Activated effector memory CD4-positive, alpha-beta T cell treated with Interleukin-2 at 50 U/mL for 16 hours (primary cell): ENCODE data around the gene MAP2K6.

ENCODE experiments used
- DNase-seq: peaks from one replicate; pipeline ENCODE4 v3.0.0-alpha.2; 2020

The MAP2K6 gene

DNA sequence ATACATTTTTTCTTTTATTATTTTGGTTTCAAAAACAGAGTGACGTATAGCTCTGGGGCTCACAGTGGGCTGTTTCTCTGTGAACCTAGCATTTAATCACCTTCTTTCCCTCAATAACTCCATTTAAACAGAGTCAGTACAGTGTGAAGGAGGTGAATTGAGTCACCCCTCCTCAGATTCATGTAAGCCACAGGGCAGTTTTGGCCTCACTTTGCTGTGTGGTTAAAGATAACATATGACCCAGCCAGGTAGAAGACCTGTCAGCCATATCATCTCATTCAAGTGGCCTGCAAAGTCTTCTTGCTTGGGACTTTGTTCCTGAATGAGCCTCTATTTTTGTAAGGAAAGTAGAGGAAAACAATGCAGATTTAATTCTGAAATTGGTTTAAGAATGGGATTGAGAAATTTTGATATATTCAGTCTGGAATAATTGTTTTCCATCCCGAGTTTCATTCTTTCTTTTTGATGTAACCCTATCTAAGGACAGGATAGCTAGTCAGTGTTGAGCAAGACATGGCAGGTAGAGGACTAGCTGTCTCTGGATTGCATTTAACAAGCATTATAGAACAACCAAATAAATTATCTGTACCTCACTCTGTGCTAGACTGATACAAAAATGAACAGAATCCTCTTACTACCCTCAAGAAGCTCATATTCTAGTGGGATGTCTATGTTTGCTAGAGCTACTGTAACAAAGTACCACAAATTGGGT lies 13.1 kb downstream of the MAP2K6 start:
- no peak for DNase-seq

- DNase-seq, result no peak
These were observed 13.9 kb downstream of the MAP2K6 start for GRCh38 chr17:69428252-69428980.

GRCh38 chr17:69430488-69430887 lies 16.0 kb downstream of the MAP2K6 start:
- no peak for DNase-seq

GRCh38 chr17:69431835-69432234 lies 17.3 kb downstream of the MAP2K6 start:
- DNase-seq, result no peak

- no peak for DNase-seq
These were observed 18.6 kb downstream of the MAP2K6 start for GRCh38 chr17:69433093-69433492.

- no peak for DNase-seq
These were observed 19.7 kb downstream of the MAP2K6 start for GRCh38 chr17:69434164-69434579.

DNA sequence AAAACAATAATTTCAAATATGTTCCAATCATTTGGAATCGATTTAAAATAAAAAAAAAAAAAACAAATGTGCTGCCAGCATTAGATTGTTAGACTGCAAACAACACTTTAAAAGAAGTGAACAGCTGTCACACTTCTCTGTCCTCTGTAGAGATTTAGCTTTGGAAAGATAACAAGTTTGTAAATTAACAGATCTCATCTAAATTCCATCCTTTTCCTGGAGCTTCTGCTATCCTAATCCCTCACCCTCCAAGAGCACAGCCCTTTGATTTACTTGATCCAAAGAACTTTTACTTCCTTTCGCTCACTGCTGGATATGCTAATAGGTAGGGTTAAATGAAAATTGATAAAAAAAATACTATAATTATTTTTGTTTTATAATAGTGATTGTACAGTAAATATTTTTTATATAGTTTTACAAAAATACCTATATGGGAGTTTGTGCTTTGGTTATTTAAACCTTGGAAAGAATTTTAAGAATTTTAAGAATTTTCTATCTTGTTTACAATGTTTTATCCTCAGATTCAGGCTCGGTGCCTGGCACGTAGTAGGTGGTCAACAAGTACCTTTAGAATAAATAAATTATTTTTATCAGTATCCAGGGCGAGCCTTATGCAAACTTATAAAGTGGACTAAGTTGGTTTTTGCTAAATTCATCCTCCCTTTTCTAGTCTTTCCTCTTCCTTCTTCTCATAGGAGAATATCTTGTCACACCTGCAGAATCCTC lies 21.6 kb downstream of the MAP2K6 start:
- DNase-seq, result no peak

DNA sequence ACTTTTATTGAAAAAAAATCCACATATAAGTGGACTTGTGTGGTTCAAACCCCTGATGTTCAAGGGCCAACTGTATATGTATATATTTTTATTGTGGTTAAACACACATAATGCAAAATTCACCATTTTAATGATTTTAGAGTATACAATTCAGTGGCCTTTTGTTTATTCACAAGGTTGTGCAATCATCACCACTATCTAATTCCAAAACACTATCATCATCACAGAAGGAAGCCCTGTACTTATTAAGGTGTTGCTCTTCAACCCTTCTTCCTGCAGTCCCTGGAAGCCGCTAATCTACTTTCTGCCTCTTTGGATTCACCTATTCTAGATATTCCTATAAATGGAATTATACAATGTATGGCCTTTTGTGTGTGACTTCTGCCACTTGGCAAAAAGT lies 23.0 kb downstream of the MAP2K6 start:
- no peak for DNase-seq

- DNase-seq, result no peak
These were observed 24.3 kb downstream of the MAP2K6 start for GRCh38 chr17:69438776-69439175.

DNA sequence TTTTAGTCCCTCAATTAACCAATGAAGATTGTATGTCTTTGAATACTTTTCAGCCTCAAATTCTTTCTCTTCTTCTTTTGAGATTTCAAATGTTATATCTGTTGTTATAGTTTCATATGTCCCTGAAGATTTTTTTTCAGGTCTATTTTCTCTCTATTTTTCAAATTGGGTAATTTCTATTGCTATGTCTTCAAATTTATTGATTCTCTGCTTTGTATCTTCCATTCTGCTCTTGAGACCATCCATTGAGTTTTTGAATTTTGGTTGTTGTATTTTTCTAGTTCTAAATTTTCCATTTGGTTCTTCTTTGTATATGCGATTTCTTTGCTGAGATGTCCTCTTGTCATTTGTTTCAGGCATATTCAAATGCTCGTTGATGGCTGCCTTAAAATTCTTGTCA lies 26.7 kb downstream of the MAP2K6 start:
- no peak for DNase-seq

DNA sequence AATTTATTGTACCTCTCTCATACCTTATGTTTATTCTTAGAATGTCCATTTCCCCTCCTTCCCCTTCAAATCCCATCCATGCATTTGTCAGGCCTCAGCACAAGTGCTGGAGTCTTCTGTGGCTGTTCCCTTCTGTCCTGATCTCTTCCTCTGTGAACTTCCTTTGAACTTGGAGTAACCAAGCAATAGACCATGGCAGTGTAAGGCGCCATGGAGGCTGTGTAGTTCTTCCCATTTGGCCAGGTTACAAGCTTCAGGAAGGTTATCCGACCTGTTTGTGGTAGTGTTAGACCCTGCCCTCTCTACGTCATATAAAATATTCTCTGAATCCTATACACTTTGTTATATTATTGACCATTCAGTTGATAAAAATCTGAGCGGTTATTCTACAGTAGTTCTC lies 28.6 kb downstream of the MAP2K6 start:
- DNase-seq, result no peak

DNA sequence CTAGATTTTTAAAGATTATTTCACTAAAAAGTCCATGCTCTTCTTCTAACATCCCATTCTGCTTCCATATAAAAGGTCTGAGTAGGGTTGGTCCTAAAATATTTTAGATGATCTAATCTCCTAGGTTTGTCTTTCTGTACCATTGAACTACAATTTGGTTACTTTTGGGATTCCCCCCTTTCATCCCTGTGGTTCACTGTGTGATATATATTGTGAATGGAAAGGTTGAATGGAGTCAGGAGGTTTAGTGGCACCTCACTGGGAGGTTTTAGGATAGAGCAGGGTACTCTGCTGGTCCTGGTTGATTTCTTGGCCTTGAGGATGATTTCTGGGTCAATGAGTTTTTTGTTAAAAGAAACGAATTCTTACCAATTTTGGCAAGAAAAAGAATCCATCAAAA lies 29.5 kb downstream of the MAP2K6 start:
- no peak for DNase-seq

- no peak for DNase-seq
These were observed 30.6 kb downstream of the MAP2K6 start for GRCh38 chr17:69445132-69445531.

- no peak for DNase-seq
These were observed 33.2 kb downstream of the MAP2K6 start for GRCh38 chr17:69447726-69448125.

GRCh38 chr17:69448431-69449102 lies 34.1 kb downstream of the MAP2K6 start:
- no peak for DNase-seq

- no peak for DNase-seq
These were observed 35.6 kb downstream of the MAP2K6 start for GRCh38 chr17:69450131-69450530.

- no peak for DNase-seq
These were observed 36.4 kb downstream of the MAP2K6 start for GRCh38 chr17:69450918-69451317.

DNA sequence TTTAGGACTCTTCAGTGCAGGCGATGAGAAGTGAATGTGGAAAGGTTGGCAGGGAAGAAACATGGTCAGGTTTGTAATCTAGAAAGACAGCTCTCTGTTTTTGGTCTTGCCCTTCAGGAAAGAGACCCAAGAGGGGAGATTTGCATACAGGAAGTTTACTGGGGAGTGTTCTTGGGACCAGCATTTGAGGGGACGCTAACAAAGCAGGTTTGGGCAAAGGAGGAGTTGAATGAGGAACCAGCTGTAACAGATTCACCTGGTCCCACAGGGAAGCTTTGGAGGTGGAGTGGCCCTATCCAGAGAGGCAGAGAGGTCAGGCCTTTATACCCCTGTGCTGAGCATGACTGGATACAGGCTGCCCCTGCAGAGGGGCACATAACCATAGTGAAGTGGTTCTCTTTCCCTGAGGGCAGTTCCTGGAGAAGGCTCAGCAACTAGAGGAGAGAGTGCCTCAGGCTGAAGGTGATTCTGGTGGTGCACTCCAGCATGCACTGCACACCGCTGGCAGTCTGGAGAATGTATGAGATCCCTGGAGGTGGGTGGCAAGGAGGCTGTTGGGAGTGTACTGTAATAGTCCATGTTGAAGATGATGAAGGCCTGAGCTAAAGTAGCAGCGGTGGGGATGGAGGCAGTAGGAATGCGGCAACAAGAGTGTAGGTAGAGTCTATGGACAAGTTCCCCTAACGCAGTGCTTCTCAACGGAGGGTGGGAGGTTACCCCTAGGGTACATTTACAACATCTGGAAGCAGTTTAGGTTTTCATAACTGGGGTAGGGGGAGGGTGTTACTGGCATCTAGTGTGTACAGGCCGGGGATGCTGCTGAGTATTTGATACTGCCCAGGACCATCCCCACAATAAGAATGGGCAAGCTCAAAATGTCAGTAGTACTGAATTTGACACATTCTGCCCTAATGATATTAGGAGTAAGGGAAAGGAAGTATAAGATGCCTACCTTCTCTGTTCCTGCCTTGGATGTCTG lies 37.2 kb downstream of the MAP2K6 start:
- DNase-seq, result no peak

GRCh38 chr17:69452664-69453260 lies 38.3 kb downstream of the MAP2K6 start:
- DNase-seq, result no peak

DNA sequence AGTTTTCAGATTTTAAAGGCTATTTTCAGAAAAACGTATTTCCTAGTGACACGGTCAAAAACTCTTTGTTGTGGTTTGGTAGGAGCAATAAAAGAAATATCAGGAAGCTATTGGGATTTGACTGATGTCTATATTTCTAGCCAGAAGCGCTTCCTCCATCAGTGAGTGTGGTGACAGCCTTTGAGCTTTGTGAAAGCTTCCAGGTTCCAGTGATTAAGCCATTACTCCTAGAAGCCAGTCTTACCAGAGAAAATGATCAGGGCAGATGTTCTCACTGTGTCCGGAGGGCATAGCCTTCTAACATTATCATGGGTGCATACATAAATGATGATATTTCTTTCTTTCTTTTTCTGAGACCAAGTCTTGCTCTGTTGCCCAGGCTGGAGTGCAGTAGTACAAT lies 39.6 kb downstream of the MAP2K6 start:
- no peak for DNase-seq

DNA sequence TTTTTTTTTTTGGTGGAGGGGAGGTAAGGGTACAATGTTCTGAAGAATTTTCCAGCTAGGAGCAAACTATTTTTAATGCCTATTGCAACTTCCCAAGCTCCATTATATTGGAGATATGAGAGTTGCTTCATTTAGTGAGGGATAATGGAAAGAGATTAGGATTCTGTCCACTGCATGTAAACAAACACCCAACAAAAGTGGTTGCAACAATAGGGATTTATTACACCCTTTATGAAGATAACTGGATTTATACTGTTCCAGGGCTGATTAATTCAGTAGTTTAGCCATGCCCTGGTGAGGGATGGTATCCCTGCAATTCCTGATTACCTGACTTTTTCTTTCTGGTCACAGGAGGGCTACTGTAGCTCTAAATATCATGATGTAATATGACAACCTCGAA lies 40.5 kb downstream of the MAP2K6 start:
- DNase-seq, result no peak

- DNase-seq, result no peak
These were observed 43.1 kb downstream of the MAP2K6 start for GRCh38 chr17:69457603-69458002.
